ENCODE measurements around the gene ANKUB1.

GRCh38 chr3:149820183-149820582, 27.8 kb upstream of the ANKUB1 start:
- TF ChIP-seq, protein P1, sequence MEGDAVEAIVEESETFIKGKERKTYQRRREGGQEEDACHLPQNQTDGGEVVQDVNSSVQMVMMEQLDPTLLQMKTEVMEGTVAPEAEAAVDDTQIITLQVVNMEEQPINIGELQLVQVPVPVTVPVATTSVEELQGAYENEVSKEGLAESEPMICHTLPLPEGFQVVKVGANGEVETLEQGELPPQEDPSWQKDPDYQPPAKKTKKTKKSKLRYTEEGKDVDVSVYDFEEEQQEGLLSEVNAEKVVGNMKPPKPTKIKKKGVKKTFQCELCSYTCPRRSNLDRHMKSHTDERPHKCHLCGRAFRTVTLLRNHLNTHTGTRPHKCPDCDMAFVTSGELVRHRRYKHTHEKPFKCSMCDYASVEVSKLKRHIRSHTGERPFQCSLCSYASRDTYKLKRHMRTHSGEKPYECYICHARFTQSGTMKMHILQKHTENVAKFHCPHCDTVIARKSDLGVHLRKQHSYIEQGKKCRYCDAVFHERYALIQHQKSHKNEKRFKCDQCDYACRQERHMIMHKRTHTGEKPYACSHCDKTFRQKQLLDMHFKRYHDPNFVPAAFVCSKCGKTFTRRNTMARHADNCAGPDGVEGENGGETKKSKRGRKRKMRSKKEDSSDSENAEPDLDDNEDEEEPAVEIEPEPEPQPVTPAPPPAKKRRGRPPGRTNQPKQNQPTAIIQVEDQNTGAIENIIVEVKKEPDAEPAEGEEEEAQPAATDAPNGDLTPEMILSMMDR (IDR thresholded peaks at IDR 0.05): no peak
- TF ChIP-seq POLR2AphosphoS5 (IDR thresholded peaks at IDR 0.05; ENCODE audit: low read depth, low read length): no peak

All from Panc1 (cell line).